NCI-H446 treated with DMSO at 0.1 percent for 48 hours (cell line): Measurements from ENCODE around the gene GALNTL6.
"Not testable (repeated sequence)": the region's sequence is repeated elsewhere in the genome, so short reads cannot be mapped to it uniquely, and the experiment has no call there.

Experiments used
- DNase-seq: peaks from one replicate; lab custom pipeline; 2025; lab: John Stamatoyannopoulos, UW

GALNTL6 gene

GRCh38 chr4:172390331-172390730, 577.1 kb downstream of the GALNTL6 start:
- no peak for DNase-seq

GRCh38 chr4:172392741-172393140, 579.5 kb downstream of the GALNTL6 start:
- no peak for DNase-seq

GRCh38 chr4:172393220-172393619, 580.0 kb downstream of the GALNTL6 start:
- DNase-seq = no peak

GRCh38 chr4:172404676-172405075, 591.5 kb downstream of the GALNTL6 start:
- no peak for DNase-seq

- no peak for DNase-seq
These were observed 597.2 kb downstream of the GALNTL6 start for GRCh38 chr4:172410363-172410762.

- DNase-seq = no peak
These were observed 597.9 kb downstream of the GALNTL6 start for GRCh38 chr4:172411149-172411548.

GRCh38 chr4:172412851-172413580, 599.8 kb downstream of the GALNTL6 start:
- no peak for DNase-seq

GRCh38 chr4:172428979-172429378, 615.8 kb downstream of the GALNTL6 start:
- not testable (repeated sequence) for DNase-seq

- no peak for DNase-seq
These were observed 667.3 kb downstream of the GALNTL6 start for GRCh38 chr4:172480471-172480870.

GRCh38 chr4:172481802-172482508, 668.8 kb downstream of the GALNTL6 start:
- no peak for DNase-seq

GRCh38 chr4:172485007-172485406, 671.8 kb downstream of the GALNTL6 start:
- no peak for DNase-seq

- DNase-seq = no peak
These were observed 673.3 kb downstream of the GALNTL6 start for GRCh38 chr4:172486531-172486930.

- no peak for DNase-seq
These were observed 676.7 kb downstream of the GALNTL6 start for GRCh38 chr4:172489861-172490260.

- no peak for DNase-seq
These were observed 682.6 kb downstream of the GALNTL6 start for GRCh38 chr4:172495769-172496168.

GRCh38 chr4:172497321-172497720, 684.1 kb downstream of the GALNTL6 start:
- no peak for DNase-seq

GRCh38 chr4:172514011-172514410, 700.8 kb downstream of the GALNTL6 start:
- DNase-seq = no peak

- no peak for DNase-seq
These were observed 701.6 kb downstream of the GALNTL6 start for GRCh38 chr4:172514801-172515200.

- DNase-seq = no peak
These were observed 702.2 kb downstream of the GALNTL6 start for GRCh38 chr4:172515266-172515879.

- no peak for DNase-seq
These were observed 704.2 kb downstream of the GALNTL6 start for GRCh38 chr4:172517391-172517790.

- DNase-seq = no peak
These were observed 708.0 kb downstream of the GALNTL6 start for GRCh38 chr4:172521248-172521647.

GRCh38 chr4:172521680-172522079, 708.5 kb downstream of the GALNTL6 start:
- no peak for DNase-seq

GRCh38 chr4:172543249-172543648, 730.0 kb downstream of the GALNTL6 start:
- no peak for DNase-seq

GRCh38 chr4:172546782-172547181, 733.6 kb downstream of the GALNTL6 start:
- DNase-seq = no peak
